ENCODE data around the gene CDH23. TPM values are rescaled to one million over a fixed set of nuclear protein-coding genes. Genes with fewer than 3 reads are reported as not detected.

The CDH23 gene
- total and polyA plus RNA-seq, 8 donors: 1.8 to 22.8 (median 3.0) TPM

- no peaks in the 10 kb centered on the region for H3K36me3 ChIP-seq
- peaks cover 0 to 4% of the 10 kb centered on the region in 2 donors for H3K4me1 ChIP-seq
- ATAC-seq: no peak
- H3K4me3 ChIP-seq: no peak overlapping the region
- DNase-seq: no peak
- H3K9me3 ChIP-seq: no peaks in the 10 kb centered on the region
- TF ChIP-seq, protein P1, sequence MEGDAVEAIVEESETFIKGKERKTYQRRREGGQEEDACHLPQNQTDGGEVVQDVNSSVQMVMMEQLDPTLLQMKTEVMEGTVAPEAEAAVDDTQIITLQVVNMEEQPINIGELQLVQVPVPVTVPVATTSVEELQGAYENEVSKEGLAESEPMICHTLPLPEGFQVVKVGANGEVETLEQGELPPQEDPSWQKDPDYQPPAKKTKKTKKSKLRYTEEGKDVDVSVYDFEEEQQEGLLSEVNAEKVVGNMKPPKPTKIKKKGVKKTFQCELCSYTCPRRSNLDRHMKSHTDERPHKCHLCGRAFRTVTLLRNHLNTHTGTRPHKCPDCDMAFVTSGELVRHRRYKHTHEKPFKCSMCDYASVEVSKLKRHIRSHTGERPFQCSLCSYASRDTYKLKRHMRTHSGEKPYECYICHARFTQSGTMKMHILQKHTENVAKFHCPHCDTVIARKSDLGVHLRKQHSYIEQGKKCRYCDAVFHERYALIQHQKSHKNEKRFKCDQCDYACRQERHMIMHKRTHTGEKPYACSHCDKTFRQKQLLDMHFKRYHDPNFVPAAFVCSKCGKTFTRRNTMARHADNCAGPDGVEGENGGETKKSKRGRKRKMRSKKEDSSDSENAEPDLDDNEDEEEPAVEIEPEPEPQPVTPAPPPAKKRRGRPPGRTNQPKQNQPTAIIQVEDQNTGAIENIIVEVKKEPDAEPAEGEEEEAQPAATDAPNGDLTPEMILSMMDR (IDR thresholded peaks at IDR 0.05): no peak
- no peaks in the 10 kb centered on the region for H3K27me3 ChIP-seq
- intact Hi-C loops (cut with DNase I): no loop called here
- H3K27ac ChIP-seq: no peak overlapping the region
Observed at GRCh38 chr10:71666639-71667386, 270.1 kb downstream of the CDH23 start.

GRCh38 chr10:71667387-71667752, 270.6 kb downstream of the CDH23 start:
- Histone ChIP-seq H3K27ac (no peak overlapping the region), H3K36me3 (no peaks in the 10 kb centered on the region), H3K4me1 (peaks cover 0 to 4% of the 10 kb centered on the region in 2 donors), H3K9me3 (no peaks in the 10 kb centered on the region), H3K4me3 (no peak overlapping the region), H3K27me3 (no peaks in the 10 kb centered on the region)
- ATAC-seq (no peak), DNase-seq (no peak)
- intact Hi-C loops (cut with DNase I): no loop called here
- TF ChIP-seq, protein P1 (IDR thresholded peaks at IDR 0.05): no peak

DNA sequence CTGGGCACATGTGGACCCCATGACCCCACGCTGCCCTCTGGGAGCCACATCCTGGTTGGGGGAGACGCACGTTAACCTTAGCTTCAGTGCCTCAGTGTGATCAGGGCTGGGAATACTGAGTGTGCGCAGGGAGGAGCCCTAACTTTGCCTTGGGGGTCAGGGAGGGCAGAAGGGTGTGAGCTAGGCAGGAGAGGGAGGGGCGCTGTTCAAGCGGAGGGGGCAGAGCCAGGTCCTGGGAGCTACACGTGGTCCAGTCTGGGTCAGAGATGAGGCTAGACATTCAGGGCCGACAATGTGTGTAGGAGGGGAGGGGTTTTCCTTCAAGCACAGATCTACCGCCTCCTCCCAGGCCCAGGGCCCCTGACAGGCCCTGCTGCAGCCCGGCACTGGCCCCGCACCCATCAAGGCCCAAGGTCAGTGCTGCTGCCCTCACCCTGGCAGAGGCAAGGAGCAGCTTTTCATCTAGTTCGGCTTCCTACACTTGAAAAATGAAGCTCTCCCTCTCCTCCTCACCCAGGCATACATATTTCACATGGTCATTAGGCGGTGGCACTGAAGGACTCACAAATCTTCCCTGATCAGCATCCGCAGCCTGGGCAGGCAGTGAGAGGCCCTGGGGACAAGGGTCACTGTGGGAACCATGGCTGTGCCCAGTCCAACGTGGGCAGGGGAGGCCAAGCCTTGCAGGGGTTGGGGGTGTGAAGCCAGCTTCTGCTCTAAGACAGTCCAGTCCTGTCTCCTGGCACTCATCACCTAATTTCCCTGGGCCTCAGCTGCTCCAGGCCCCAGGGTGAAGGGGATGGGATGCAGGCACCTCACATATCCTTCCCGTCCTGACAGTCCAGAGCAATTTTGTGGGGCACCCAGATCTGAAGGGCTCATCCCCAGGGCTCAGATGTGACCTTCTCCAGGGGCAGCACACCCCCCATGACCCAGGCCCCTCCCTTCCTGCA, 275.6 kb downstream of the CDH23 start:
- ATAC-seq (no peak), DNase-seq (peak in 1 of 4 donors; percentile 24)
- Histone ChIP-seq H3K9me3 (no peaks in the 10 kb centered on the region), H3K4me1 (no peaks in the 10 kb centered on the region), H3K4me3 (no peak overlapping the region), H3K36me3 (no peaks in the 10 kb centered on the region), H3K27ac (no peak overlapping the region), H3K27me3 (no peaks in the 10 kb centered on the region)
- intact Hi-C loops (cut with DNase I): no loop called here
- TF ChIP-seq, protein P1 (IDR thresholded peaks at IDR 0.05): no peak

DNA sequence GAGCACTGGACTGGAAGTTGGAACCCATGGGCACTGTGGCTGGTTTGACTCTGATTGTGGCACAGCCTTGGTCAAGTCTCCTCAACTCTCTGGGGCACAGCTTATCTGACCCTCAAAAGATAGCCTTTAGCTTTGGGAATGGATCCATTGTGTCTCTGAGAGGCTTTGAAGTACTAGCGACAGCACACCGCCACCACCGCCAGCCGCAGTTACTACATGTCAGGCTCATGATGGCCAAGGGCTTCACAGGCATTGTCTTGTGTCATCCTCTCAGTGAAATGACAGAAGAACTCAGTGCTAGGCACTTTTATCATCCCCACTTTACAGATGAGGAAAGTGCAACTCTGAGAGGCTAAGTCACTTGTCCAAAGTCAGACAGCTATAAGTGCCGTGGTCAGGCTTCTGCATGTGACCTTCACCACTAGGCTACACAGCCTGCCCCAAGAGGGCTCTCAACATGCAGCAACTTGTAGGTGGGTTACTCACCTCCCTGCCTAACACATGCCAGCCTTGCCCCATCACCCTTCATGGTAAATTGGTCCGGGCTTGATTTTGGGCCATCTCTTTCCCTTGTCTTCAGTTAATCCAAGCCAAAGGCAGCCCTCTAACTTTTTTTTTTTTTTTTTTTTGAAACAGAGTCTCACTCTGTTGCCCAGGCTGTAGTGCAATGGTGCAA, 278.7 kb downstream of the CDH23 start:
- TF ChIP-seq, protein P1 (IDR thresholded peaks at IDR 0.05): no peak
- Histone ChIP-seq H3K27ac (no peak overlapping the region), H3K4me1 (no peaks in the 10 kb centered on the region), H3K27me3 (no peaks in the 10 kb centered on the region), H3K4me3 (no peak overlapping the region), H3K9me3 (no peaks in the 10 kb centered on the region), H3K36me3 (no peaks in the 10 kb centered on the region)
- DNase-seq (no peak), ATAC-seq (no peak)
- intact Hi-C loops (cut with DNase I): no loop called here
